22Rv1 (cell line): ENCODE results near the gene ZNF2.

Source experiments
- H3K27ac ChIP-seq: fragments of 450-650 bp; 2 replicates; pipeline ENCODE4 v1.5.1; 2017
- CTCF ChIP-seq: fragments of 450-650 bp; IDR thresholded peaks from 2 replicates; pipeline ENCODE4 v1.5.1; 2017; ENCODE audit warnings: mild to moderate bottlenecking
- ZFX ChIP-seq: fragments of 450-650 bp; IDR thresholded peaks from 2 replicates; pipeline ENCODE4 v1.6.1; 2017; ENCODE audit warnings: antibody characterized with exemption, borderline replicate concordance

ZNF2 gene

GRCh38 chr2:95165371-95166064 lies at the start of gene ZNF2:
TSS of gene ZNF2 (plus strand) at chr2:95165809. CDS start at chr2:95176227, 10,418 bp downstream.
- TF ChIP-seq ZFX (no peak), CTCF (peak; percentile 23; the same call in 1 of the 2 replicates)
- H3K27ac ChIP-seq = peak within 1 kb of the TSS; percentile 86

GRCh38 chr2:95121093-95121406 lies 44.6 kb upstream of the ZNF2 start:
- H3K27ac ChIP-seq = peak overlapping the region; percentile 82
- no peak for TF ChIP-seq CTCF
- TF ChIP-seq ZFX = no peak

- peak within 1 kb of the TSS; percentile 82 for H3K27ac ChIP-seq
- TF ChIP-seq CTCF (peak; percentile 32), ZFX (no peak)
These were observed 44.0 kb upstream of the ZNF2 start, which contains the start of gene MRPS5 for GRCh38 chr2:95121407-95122196. TSS of gene MRPS5 (minus strand) at chr2:95121808. CDS start at chr2:95121791, 17 bp downstream.

GRCh38 chr2:95122197-95122551 lies 43.4 kb upstream of the ZNF2 start:
- TF ChIP-seq ZFX = no peak
- TF ChIP-seq CTCF = no peak
- peak overlapping the region; percentile 82 for H3K27ac ChIP-seq

GRCh38 chr2:95138702-95139101 lies 26.9 kb upstream of the ZNF2 start:
- TF ChIP-seq ZFX (no peak), CTCF (no peak)
- H3K27ac ChIP-seq = no peak overlapping the region

- H3K27ac ChIP-seq = no peak overlapping the region
- TF ChIP-seq ZFX (no peak), CTCF (no peak)
These were observed 21.8 kb upstream of the ZNF2 start for GRCh38 chr2:95143838-95144237.

GRCh38 chr2:95149397-95149984 lies 16.1 kb upstream of the ZNF2 start:
- TF ChIP-seq CTCF (no peak), ZFX (no peak)
- H3K27ac ChIP-seq = no peak overlapping the region
